ENCODE results near the gene LYL1. TPM values are rescaled to one million over a fixed set of nuclear protein-coding genes. Genes with fewer than 3 reads are reported as not detected.

LYL1 gene
- total and polyA plus RNA-seq, 9 of the 15 experiments (the other 6 are each of a cell fraction or from before 2014, with no cell fraction given) = 1.3 to 266 (median 34.0) TPM

- 0 out of 2 replicates have a peak, but pooled peaks have one; percentile 15 for TF ChIP-seq ZBTB40 (IDR thresholded peaks at IDR 0.05)
- no peak for TF ChIP-seq ZBTB40 (CRISPR knock-in tag; IDR thresholded peaks at IDR 0.05)
- no peak for TF ChIP-seq SRSF9 (IDR thresholded peaks at IDR 0.05; ENCODE audit: borderline replicate concordance, low read depth, low read length)
- TF ChIP-seq, protein P1, sequence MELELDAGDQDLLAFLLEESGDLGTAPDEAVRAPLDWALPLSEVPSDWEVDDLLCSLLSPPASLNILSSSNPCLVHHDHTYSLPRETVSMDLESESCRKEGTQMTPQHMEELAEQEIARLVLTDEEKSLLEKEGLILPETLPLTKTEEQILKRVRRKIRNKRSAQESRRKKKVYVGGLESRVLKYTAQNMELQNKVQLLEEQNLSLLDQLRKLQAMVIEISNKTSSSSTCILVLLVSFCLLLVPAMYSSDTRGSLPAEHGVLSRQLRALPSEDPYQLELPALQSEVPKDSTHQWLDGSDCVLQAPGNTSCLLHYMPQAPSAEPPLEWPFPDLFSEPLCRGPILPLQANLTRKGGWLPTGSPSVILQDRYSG (tag; conservative IDR thresholded peaks at IDR 0.05; ENCODE audit: low read depth) = no peak
- TF ChIP-seq HDAC8 (tag; IDR thresholded peaks at IDR 0.05) = no peak
- TF ChIP-seq RAD51 (IDR thresholded peaks at IDR 0.05; ENCODE audit: borderline replicate concordance, low read depth) = peak; percentile 19; the same call in 1 of the 2 replicates
- no peak for TF ChIP-seq SLC30A9 (CRISPR knock-in tag; IDR thresholded peaks at IDR 0.05)
- no peak for TF ChIP-seq NCOA4 (IDR thresholded peaks at IDR 0.05; ENCODE audit: partially characterized antibody)
- no peak for TF ChIP-seq ZNF780A (CRISPR knock-in tag; IDR thresholded peaks at IDR 0.05)
- TF ChIP-seq FOXJ2 (tag; IDR thresholded peaks at IDR 0.05) = no peak
- TF ChIP-seq POLR2A (conservative IDR thresholded peaks at IDR 0.05) = peak; percentile 44; the same call in 1 of the 2 replicates
- no peak for TF ChIP-seq MTA1 (IDR thresholded peaks at IDR 0.05; ENCODE audit: borderline replicate concordance)
- no peak for TF ChIP-seq TCF7 (IDR thresholded peaks at IDR 0.05; ENCODE audit: borderline replicate concordance)
- TF ChIP-seq ESRRB (CRISPR knock-in tag; IDR thresholded peaks at IDR 0.05; ENCODE audit: borderline replicate concordance) = no peak
- TF ChIP-seq ZNF76 (CRISPR knock-in tag; IDR thresholded peaks at IDR 0.05; ENCODE audit: borderline replicate concordance) = no peak
- no peak for TF ChIP-seq STAT5A (IDR thresholded peaks at IDR 0.05; ENCODE audit: borderline replicate concordance, low read length)
- TF ChIP-seq PYGO2 (tag; IDR thresholded peaks at IDR 0.05) = no peak
- no peak for TF ChIP-seq TEAD1 (CRISPR knock-in tag; IDR thresholded peaks at IDR 0.05)
- peak; percentile 38; the same call in 1 of the 2 replicates for TF ChIP-seq CBFA2T3 (IDR thresholded peaks at IDR 0.05)
- no peak for TF ChIP-seq ATF1 (CRISPR knock-in tag; IDR thresholded peaks at IDR 0.05)
- TF ChIP-seq ATF1 (tag; IDR thresholded peaks at IDR 0.05) = no peak
Measured at GRCh38 chr19:13118424-13119193, 16.0 kb upstream of the LYL1 start (continued).

Data from K562 (cell line).